Measurements from ENCODE around the gene ABCG1.

DNA sequence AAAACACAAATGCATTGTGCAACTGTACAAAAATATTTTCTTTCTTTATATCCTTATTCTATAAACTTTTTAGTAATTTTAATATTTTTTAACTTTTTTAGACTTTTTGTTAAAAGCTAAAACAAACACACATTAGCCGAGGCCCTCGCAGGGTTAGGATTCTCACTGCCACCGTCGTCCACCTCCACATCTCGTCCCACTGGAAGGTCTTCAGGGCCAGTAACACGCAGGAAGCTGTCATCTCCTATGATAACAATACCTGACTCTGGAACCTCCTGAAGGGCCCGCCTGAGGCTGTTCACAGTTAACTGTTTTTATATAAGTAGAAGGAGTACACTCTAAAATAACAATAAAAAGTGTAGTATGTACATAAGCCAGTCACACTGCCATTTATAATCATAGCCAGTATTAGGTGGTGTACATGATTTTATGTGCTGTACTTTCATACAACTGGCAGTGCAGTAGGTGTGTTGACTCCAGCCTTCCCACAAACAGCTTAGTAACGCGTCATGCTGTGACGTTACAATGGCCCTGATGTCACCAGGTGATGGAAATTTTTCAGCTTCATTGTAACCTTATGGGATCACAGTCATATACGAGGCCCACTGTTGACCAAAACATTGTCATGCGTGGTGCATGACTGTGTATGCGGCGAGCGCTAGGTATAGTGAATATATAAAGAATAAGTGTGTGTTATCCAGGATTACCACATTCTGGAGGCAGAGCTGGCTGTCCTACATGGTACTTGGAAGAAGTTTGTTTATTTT lies 123.0 kb downstream of the ABCG1 start:
- TF ChIP-seq CTCF (IDR thresholded peaks at IDR 0.05) (no peak), POLR2A (IDR thresholded peaks at IDR 0.05) (no peak)
